D341Med (cell line): ENCODE data around the gene CXorf66.
"Not testable (repeated sequence)": the region's sequence is repeated elsewhere in the genome, so short reads cannot be mapped to it uniquely, and the experiment has no call there.

Experiments
- DNase-seq: peaks from one replicate; pipeline ENCODE4 v3.0.0; 2012; ENCODE audit warnings: low spot score

Gene CXorf66

GRCh38 chrX:139965421-139965820 is at the start of gene CXorf66:
Gene CXorf66 (minus strand): TSS chrX:139965521. CDS start chrX:139965496, 25 bp downstream.
- no peak for DNase-seq

- DNase-seq: no peak
Measured at GRCh38 chrX:139982856-139983255, 17.5 kb upstream of the CXorf66 start.

DNA sequence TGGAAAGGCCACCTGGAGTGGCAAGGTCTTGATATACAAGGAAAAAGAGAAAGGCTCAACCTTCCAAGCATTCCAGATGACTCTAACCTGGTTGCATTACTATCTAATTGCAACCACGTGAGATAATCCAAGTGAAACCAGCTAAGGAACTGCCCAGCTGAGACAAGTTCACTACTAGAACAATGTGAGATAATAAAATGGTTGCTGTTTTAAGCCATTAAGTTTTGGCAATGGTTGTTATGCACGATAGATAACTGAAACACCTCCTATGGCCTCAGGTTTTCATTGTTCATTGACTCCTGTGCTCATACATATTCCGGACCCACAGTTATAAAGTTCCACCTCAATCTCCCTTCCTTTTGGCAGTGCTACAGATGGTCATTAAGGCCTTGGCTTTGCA is 9.2 kb upstream of the CXorf66 start:
- no peak for DNase-seq

DNA sequence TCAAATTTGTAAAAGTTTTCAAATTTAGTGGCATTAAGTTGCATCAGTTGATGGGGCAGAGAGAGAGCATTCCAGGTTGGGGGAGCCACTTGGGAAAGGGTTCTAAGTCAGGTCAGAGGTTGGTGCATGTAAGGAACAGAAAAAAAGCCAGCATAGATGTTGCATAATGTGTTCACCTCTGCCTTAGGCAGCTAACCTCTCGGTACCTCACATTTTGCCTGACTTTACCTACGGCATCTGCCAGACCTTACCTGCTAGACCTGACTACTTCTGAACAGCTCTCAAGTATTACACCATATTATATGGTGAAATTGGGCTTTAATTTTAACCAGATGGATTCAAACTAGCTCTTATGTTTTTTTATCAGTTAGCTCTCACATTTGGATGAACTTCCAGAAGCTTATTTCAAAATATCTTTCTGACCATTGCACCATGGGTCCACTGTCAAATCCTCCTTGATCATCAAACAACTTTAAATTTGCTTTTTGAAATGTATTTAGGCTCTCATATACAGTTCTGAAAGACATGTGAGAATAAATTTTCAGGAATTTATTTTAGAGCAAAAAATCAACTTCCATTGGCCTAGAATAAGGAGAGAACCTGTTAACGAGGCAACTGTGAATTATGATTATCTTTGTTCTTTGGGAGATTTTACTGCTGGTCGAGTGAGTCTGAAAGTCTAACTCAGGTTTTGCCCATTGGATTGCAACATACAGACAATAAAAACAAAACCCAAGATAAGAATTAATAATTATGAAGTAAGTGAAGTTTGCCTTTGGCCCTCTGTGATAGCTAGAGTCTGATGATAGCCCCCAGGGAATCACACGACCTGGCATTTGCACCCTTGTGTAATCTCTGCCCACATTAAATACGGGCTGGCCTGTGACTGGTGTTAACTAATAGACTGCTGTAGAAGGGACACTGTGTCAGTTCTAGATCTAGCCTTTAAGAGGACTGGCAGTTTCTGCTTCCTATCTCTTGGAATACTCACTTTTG is 7.6 kb upstream of the CXorf66 start:
- no peak for DNase-seq

- no peak for DNase-seq
Measured at GRCh38 chrX:139972113-139972512, 6.8 kb upstream of the CXorf66 start.

DNA sequence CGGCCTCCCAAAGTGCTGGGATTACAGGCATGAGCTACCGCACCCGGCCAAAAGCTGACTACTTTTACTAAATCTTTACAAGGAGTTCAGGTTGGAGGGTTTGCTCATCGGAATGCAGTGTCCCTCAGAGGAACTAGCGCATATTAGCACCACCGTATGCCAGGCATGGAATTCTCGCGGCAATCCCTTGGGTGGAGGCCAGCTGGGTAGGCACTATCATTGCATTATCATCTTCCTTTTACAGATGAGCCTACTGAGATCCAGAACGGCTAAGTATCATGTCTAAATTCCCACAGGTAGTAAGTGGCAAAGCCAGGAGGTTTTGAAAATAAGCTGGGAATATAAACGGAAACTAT is 6.1 kb upstream of the CXorf66 start:
- no peak for DNase-seq

- no peak for DNase-seq
Measured at GRCh38 chrX:139969286-139969685, 4.0 kb upstream of the CXorf66 start.

DNA sequence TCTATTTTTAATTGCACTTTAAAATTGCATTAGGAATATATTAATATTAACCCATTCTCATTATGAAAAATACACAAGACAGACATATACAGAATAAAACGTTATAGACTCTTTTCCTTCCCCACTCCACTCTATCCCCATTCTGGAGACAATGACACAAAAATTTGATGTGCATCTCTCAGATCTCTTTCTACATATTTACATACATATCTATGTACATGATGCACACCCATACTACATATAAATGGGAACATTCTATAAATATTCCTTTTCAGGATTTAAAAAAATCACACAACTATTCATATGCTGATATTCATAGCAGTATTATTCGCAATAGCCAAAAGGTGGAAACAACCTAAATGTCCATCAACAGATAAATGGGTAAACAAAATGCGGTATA is 2.4 kb upstream of the CXorf66 start:
- no peak for DNase-seq

DNA sequence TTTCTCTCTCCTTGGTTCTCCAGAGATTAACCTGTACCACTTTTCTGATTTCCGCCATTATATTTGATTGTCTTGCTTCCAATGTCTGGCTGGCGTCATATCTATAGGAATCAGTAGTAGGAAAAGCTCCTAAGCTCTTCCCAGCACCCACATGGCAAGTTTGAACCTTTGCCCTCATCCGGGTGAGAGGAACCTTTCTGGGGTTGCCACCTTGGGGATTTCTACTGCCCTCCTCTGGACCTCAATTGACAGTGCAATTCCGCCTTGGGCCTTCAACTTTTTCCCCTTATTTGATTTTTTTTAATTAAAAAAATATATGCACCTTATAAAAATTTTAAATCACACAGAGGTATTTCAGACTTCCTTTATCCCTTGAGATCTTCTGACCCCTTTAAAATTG is 2.0 kb upstream of the CXorf66 start:
- peak; percentile 30 for DNase-seq

GRCh38 chrX:139966159-139966558 is 838 bp upstream of the CXorf66 start:
- DNase-seq: not testable (repeated sequence)

DNA sequence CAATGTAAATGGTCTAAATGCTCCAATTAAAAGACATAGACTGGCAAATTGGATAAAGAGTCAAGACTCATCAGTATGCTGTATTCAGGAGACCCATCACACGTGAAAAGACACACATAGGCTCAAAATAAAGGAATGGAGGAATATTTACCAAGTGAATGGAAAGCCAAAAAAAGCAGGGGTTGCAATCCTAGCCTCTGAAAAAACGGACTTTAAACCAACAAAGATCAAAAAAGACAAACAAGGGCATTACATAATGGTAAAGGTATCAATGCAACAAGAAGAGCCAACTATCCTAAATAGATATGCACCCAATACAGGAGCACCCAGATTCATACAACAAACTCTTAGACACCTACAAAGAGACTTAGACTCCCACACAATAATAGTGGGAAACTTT is 4.2 kb downstream of the CXorf66 start:
- DNase-seq: not testable (repeated sequence)

GRCh38 chrX:139949703-139950102 is 15.6 kb downstream of the CXorf66 start:
- DNase-seq: no peak

- DNase-seq: no peak
Measured at GRCh38 chrX:139945075-139945474, 20.2 kb downstream of the CXorf66 start.

GRCh38 chrX:139936259-139936658 is 29.1 kb downstream of the CXorf66 start:
- DNase-seq: no peak

- DNase-seq: no peak
Measured at GRCh38 chrX:139933904-139934303, 31.4 kb downstream of the CXorf66 start.

DNA sequence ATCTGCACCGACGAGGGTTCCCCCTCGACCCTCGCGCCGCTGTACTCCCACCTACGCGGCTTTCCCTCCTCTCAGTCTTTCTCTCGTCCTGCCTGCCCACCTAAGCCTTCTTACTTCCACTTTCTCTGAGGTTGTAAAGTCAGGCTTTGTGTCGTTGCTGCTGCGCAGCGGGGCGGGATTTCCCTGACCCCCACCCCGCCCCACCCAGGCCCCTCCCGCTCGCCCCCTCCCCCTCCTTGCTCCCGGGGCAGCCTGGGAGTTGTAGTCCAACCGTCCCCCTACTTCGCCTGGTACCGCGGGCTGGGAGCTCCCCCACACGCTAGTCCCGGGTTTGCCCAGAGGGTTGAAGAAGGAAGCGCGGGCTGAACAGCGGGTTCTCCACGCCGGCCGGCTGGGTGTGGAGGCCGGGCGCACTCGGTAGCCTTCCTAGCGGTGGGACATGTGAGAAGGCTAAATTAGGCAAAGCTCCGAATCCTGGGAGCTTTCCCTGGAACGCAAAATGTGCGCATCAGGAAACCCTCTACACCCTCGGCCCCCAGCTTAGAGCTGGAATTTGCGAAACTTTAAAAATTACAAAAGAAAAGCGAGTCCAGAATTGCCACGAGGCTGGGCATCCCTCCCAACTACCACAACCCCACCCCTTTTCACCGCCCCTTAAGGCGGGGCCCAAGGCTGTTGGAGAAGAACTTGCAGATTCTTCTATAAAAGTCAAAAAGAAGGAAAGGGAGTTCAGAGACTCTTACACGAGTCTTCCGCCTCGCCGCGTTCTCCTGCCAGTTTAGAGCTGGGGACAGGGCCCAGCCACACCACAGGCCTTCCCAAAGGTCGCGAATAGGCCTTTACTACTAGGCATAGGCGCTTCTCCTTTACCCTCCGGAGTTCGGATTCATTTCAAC is 32.2 kb downstream of the CXorf66 start, which contains the start of gene ATP11C:
TSS of gene ATP11C (minus strand) at position 153 of the 896 bp plus-strand sequence. CDS start 1,011 bp downstream, outside the sequence.
- DNase-seq: peak; percentile 86

DNA sequence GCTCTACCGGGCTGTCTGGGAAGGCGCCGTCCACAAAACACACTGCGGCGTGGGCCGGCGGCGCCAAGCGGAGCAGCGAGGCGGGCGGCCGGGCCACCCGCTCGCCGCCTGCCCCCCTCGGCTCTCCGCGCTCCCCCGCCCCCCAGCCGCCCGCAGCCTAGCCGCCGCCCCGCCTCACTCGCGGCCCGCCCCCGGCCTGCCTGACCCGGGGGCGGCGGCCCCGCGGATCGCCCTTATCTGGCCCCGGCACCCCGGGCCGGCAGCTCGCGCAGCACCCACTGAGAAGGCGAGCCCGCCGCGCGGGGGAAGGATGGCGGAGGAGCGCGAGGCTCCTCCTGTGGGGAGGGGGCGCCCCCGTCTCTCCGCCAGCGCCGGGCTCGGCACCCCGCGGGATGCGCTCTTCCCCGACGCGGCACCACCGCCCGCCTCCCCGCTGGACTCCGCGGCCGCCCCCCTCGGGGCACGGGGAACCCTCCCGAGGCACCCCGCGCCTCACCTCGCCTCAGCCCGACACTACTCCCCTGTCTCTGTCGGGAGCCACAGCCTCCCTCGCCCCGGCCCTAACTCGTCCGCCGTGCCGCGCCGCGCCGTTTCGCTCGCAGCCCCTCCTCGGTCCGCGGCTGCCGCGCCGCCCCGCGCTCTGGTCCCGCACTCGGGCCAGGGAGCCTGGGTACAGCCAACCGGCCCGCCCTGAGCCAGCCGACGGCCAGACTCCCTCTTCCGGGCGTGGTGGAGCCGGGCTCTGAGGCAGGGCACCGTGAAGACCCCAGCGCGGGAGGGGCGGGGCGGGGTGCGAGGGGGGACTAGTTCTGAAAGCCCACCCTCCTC is 33.0 kb downstream of the CXorf66 start:
- peak; percentile 67 for DNase-seq

DNA sequence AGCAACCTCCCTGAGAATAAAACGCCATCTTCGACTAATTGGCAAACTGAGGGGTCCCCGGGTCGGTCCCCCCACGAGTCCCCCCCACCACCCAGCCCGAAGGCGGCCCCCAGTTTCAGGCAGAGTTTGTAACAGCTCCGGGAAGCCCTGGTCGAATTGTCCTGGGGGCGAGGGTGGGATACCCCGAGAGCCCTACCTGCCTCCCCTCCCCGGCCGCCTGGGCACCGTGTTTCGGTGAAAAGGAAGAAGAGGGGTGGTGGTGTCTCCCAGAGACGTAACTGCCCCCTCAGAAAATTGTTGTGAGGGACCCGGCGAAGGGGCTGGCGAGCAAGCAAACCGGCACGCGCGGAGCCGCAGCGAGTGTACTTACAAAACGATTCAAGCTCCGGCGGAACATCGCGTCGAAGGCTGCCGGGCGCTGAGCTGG is 33.7 kb downstream of the CXorf66 start:
- no peak for DNase-seq

- peak; percentile 44 for DNase-seq
Measured at GRCh38 chrX:139930916-139931645, 34.2 kb downstream of the CXorf66 start.

- DNase-seq: no peak
Measured at GRCh38 chrX:139930401-139930800, 34.9 kb downstream of the CXorf66 start.

DNA sequence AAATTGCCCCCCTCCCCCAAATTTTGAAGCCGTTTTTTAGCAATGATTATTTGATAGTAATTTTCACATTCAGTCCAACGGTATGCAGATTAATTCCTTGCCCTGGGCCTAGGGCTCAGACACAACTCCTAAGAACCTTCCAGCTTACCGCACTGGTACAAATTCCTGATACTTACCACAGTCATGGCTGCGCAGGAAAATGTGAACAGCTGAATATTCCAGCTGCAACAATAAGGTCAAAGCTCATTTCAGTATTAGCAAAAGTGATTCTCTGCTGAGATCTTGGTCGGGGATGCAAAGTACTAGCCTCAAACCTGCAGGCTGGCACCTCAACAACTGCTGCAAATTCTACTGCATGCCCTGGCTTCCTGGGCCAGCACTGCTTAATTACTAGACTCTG is 35.4 kb downstream of the CXorf66 start:
- no peak for DNase-seq
